MCF 10A (cell line): ENCODE measurements around the gene EPS8L1. TPM values are rescaled to one million over a fixed set of nuclear protein-coding genes. Genes with fewer than 3 reads are reported as not detected.

Experiments
- BruUV-seq: library from RNA; stranded (reverse); fragments of 400-500 nt; replicated peaks from 2 replicates; lab custom pipeline; 2021; lab: Mats Ljungman, UMichigan
- CTCF ChIA-PET: fragments of 300-600 bp; sonication (Branson Sonifier 250); formaldehyde crosslinking; extraction: SDS; loops from one replicate; lab custom pipeline; 2021; ENCODE audit warnings: antibody characterized with exemption, inconsistent platforms; lab: Yijun Ruan, JAX
- POLR2A ChIA-PET: fragments of 300-600, 350-650 bp; sonication (Branson Sonifier 250); formaldehyde crosslinking; extraction: SDS; loops from one replicate; lab custom pipeline; 2020; ENCODE audit warnings: antibody characterized with exemption, inconsistent platforms; lab: Yijun Ruan, JAX
- DNase-seq: peaks from one replicate; pipeline ENCODE4 v3.0.0-alpha.2; 2018; ENCODE audit not compliant: unreplicated experiment
- H3K27ac Mint-ChIP-seq: one replicate; pipeline ENCODE4 v1.8.0; 2022; ENCODE audit warnings: mild to moderate bottlenecking, low read depth, mixed read lengths; ENCODE audit not compliant: unreplicated experiment
- H3K27me3 Mint-ChIP-seq: one replicate; pipeline ENCODE4 v1.8.0; 2022; ENCODE audit warnings: mixed read lengths; ENCODE audit not compliant: insufficient read depth, unreplicated experiment
- H3K36me3 Mint-ChIP-seq: one replicate; pipeline ENCODE4 v1.8.0; 2022; ENCODE audit warnings: mild to moderate bottlenecking, moderate library complexity, mixed read lengths; ENCODE audit not compliant: insufficient read depth, unreplicated experiment
- H3K4me1 Mint-ChIP-seq: one replicate; pipeline ENCODE4 v1.8.0; 2022; ENCODE audit warnings: mixed read lengths; ENCODE audit not compliant: insufficient read depth, unreplicated experiment
- H3K4me3 Mint-ChIP-seq: one replicate; pipeline ENCODE4 v1.8.0; 2022; ENCODE audit warnings: mild to moderate bottlenecking, moderate library complexity, mixed read lengths; ENCODE audit not compliant: unreplicated experiment
- H3K9me3 Mint-ChIP-seq: one replicate; pipeline ENCODE4 v1.8.0; 2022; ENCODE audit warnings: mixed read lengths; ENCODE audit not compliant: unreplicated experiment
- CTCF ChIP-seq: fragments of 200-600 bp; IDR thresholded peaks from one replicate; pipeline ENCODE4 v1.8.0; 2022; ENCODE audit warnings: antibody characterized with exemption, mild to moderate bottlenecking; ENCODE audit not compliant: unreplicated experiment
- intact Hi-C: fragments of 100-400 bp; cut with micrococcal nuclease; formaldehyde crosslinking; loops from 2 replicates; pipeline ENCODE4 v1.14.1; 2022
- total RNA-seq: library from RNA; stranded (reverse); gene quantifications from 2 replicates; pipeline ENCODE4 v1.2.3, GENCODE V29; 2022

The EPS8L1 gene
- total RNA-seq, 1 experiment from 2014 or later: 17.9 TPM

DNA sequence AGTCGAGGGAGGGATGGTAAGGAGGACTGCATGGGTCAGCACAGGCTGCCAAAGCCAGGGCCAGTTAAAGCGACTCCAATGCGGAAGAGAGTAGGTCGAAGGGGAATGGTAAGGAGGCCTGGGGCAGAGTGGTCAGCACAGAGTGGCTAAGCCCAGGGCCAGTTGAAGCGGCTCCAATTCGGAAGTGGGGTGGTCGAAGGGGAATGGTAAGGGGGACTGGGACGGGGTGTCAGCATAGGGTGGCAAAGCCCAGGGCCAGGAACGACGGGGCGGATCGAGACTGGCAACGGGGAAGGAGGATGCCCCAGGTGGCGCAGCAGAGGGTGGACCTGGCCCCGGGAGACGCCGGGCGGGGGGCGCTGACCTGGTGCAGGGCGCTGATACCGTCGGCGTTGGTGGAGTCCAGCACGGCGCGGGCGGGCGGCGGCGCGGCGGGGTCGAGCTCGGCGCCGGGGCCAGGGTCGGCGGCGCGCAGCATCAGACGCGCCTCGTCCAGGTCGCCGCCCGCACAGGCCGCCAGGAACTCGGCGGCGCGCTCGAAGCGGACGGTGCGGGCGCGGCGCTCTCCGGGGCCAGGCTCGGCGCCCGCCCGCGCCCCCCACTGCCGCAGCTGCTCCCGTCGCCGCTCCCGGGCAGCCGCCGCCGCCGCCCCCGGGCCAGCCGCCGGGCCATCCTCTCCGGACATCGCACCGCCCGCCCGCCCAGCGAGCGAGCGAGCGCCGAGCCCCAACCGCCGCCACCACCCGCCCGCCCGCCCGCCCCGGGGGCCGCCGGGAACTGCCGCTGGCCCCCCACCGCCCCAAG lies 41.4 kb downstream of the EPS8L1 start, which contains the start of gene PPP1R12C:
Gene PPP1R12C, minus strand, starts transcription at position 779 of the 804 bp plus-strand sequence. Its CDS starts 94 bp downstream, at position 685.
- ChIA-PET CTCF (interaction anchor here (0.6 to 1.6 kb wide), 4 partner anchors 28 to 502 kb away, joined by 3 to 4 read pairs (median 4); no protein-coding TSS in a partner anchor), POLR2A (interaction anchor here (0.6 to 2.3 kb wide), 26 partner anchors 10 to 980 kb away, joined by 3 to 12 read pairs (median 4); partner anchors contain the start of genes DNAAF3, EPS8L1, FIZ1 and ISOC2)
- Mint-ChIP-seq H3K9me3 (no peaks in the 10 kb centered on the region), H3K27me3 (no peaks in the 10 kb centered on the region), H3K27ac (peak within 1 kb of the TSS; percentile 92), H3K4me1 (peaks cover 25% of the 10 kb centered on the region), H3K4me3 (peak within 1 kb of the TSS; percentile 87), H3K36me3 (peaks cover 4% of the 10 kb centered on the region)
- BruUV-seq: no TSS peak
- no peak for TF ChIP-seq CTCF
- intact Hi-C loops: no loop called here
- no peak for DNase-seq

DNA sequence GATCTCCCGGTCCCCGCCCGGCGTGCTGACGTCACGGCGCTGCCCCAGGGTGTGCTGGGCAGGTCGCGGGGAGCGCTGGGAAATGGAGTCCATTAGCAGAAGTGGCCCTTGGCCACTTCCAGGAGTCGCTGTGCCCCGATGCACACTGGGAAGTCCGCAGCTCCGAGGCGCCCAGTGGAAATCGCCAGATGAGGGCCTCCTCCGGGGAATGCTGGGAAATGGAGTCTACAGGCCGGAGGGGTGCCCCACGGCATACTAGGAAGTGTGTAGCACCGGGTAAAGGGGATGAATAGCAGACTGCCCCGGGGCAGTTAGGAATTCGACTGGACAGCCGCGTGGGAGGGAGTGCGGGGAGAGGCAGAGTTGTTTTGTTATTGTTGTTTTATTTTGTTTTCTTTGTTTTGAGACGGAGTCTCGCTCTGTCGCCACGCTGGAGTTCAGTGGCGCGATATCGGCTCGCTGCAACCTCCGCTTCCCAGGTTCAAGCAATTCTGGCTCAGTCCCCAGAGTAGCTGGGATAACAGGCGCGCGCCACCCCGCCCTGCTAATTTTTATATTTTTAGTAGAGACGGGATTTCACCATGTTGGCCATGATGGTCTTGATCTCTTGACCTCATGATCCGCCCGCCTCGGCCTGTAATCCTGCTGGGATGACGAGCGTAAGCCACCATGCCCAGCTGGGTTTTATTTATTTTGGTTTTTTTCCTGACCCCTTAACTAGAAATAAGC lies 42.2 kb downstream of the EPS8L1 start:
- H3K27ac Mint-ChIP-seq: peak overlapping the region; percentile 92
- ChIA-PET POLR2A (interaction anchor here (0.6 to 2.3 kb wide), 25 partner anchors 9 to 929 kb away, joined by 3 to 12 read pairs (median 3); partner anchors contain the start of genes DNAAF3, FIZ1, KMT5C and LENG8), CTCF (interaction anchor here (0.5 to 1.6 kb wide), 4 partner anchors 30 to 206 kb away, joined by 3 to 4 read pairs (median 4); no protein-coding TSS in a partner anchor)
- TSS peak; percentile 89 for BruUV-seq
- intact Hi-C loops: no loop called here
- H3K4me3 Mint-ChIP-seq: peak overlapping the region; percentile 87
- TF ChIP-seq CTCF: no peak
- H3K27me3 Mint-ChIP-seq: peaks cover 4% of the 10 kb centered on the region
- H3K9me3 Mint-ChIP-seq: no peaks in the 10 kb centered on the region
- H3K4me1 Mint-ChIP-seq: peaks cover 25% of the 10 kb centered on the region
- DNase-seq: peak; percentile 99
- H3K36me3 Mint-ChIP-seq: peaks cover 4% of the 10 kb centered on the region

DNA sequence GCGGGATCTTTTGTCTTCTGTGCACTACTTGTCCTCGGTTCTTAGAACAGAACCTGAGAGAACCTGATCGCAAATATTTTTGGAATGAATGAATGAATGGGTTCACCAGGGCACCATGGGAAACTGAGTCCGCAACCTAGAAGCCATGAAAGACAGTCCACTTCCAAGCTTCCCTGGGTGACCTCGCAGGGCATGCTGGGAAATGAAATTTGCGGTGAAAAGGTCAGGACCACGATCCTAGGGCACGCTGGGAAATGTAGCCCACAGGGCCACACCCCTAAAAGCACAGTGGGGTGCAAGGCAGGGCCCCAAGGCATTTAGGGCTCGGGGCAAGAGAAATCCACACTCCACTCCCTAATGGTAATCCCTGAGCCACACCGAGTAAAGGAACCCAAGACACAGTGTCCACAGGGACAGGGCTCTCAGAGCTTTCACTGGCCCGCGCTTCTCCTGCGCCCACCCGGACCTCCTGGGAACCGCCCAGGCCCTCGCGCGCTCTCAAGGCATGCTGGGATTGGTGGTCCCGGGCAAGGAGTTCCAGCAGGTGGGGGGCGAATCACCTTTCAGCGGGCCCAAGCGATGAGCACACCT lies 42.8 kb downstream of the EPS8L1 start:
- DNase-seq: no peak
- CTCF ChIA-PET: interaction anchor here (1.2 to 1.6 kb wide), 2 partner anchors 30 to 33 kb away, joined by 4 read pairs; no protein-coding TSS in a partner anchor
- H3K4me3 Mint-ChIP-seq: peak overlapping the region; percentile 87
- peaks cover 25% of the 10 kb centered on the region for H3K4me1 Mint-ChIP-seq
- TF ChIP-seq CTCF: no peak
- BruUV-seq: no TSS peak
- intact Hi-C loops: no loop called here
- peaks cover 4% of the 10 kb centered on the region for H3K36me3 Mint-ChIP-seq
- no peaks in the 10 kb centered on the region for H3K9me3 Mint-ChIP-seq
- peaks cover 11% of the 10 kb centered on the region for H3K27me3 Mint-ChIP-seq
- peak overlapping the region; percentile 92 for H3K27ac Mint-ChIP-seq
- POLR2A ChIA-PET: interaction anchor here (0.7 to 2.3 kb wide), 16 partner anchors 8 to 929 kb away, joined by 3 to 12 read pairs (median 4); partner anchors contain the start of genes FIZ1, KMT5C, MBOAT7 and PPP6R1
